Raji (cell line): Measurements from ENCODE around the gene PSMG3.

Experiments used
- POLR2A ChIP-seq: IDR thresholded peaks from 2 replicates; pipeline ENCODE4 v1.6.1; 2011; ENCODE audit warnings: low read depth, low read length, control low read depth; ENCODE audit not compliant: insufficient read depth

Gene PSMG3

GRCh38 chr7:1587738-1588137 is 17.9 kb upstream of the PSMG3 start:
- no peak for TF ChIP-seq POLR2A

DNA sequence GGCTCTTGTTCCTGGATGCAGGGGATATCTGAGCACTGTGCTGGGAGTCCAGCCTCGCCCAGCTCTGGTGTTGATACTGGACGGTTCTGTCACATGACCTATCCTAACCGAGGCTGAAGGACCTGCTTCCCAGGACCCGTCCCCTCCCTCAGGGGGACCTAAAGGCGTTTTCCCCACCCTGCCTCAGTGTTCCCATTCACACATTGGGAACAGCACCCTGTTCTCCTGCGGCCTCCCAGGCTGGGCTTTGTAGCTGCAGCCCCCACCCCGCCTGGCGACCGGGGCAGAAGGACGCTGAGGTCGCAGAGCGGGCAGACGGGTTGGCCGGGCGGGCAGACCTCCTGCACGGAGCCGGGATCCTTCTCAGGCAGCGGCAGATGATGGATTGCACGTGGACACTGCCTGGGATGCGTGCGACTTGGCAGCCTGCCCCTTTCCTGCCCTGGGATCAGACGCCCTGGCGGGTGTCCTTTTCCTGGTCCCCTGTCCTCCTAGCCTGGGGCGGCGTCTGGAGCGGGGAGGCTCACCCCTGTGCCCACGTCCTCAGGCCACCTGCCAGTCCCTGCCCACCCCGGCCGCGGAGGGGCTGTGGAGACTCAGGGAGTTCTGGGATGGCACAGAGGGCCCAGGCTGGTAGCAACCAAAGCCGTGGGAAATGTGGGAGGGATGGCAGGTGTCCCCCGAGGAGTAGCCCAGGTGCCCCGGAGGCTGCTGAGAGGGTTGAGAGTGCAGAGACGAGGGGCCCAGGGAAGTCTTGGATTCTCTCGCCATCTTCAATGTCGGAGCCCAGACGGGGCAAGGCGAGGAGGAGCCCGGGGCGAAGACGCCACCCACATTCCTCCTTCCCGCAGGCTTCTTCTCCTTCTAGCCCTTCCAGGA is 17.2 kb upstream of the PSMG3 start:
- TF ChIP-seq POLR2A = no peak

GRCh38 chr7:1586126-1586826 is 16.4 kb upstream of the PSMG3 start:
- TF ChIP-seq POLR2A = no peak

DNA sequence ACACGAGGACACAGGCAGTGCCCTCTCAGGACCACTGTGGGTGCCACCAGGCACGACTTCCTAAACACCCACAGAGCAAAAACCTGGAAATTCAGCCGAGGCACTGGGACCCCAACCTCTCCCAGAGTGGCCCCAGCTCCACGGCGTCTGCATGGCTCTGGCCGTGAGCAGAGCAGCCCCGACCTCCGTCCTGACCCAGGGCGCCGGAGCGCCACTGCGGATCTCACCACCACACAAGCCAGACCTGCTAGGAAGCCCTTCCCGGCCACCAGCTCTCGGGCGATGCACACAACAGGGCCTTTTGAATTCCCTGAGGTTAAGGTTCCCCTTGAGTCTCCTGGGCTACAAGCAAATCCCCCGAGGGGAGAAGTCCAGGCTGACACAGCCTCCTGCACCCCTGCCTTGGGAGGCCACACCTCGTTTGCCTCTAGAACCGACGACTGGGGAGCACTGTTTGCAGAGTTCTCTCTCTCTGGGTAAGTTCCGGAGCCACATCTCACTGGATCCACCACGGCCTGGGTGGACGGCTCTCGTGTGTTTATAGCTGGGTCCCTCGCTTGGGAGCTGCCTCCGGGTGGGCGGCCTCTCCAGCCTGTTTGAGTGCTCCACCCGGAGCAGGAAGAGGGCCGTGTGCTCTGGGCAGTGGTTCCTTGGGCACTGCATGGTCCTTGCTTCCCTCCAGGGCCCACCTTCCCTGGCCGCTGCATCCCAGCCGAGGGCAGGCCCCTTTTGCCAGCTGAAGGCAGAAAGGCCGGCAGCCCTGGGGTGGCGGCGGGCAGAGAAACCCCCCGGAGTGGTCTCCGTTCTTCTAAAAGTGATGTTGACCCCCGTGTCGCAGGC is 15.5 kb upstream of the PSMG3 start:
- TF ChIP-seq POLR2A = no peak

- TF ChIP-seq POLR2A = no peak
Observed at GRCh38 chr7:1584700-1585099, 14.9 kb upstream of the PSMG3 start.

DNA sequence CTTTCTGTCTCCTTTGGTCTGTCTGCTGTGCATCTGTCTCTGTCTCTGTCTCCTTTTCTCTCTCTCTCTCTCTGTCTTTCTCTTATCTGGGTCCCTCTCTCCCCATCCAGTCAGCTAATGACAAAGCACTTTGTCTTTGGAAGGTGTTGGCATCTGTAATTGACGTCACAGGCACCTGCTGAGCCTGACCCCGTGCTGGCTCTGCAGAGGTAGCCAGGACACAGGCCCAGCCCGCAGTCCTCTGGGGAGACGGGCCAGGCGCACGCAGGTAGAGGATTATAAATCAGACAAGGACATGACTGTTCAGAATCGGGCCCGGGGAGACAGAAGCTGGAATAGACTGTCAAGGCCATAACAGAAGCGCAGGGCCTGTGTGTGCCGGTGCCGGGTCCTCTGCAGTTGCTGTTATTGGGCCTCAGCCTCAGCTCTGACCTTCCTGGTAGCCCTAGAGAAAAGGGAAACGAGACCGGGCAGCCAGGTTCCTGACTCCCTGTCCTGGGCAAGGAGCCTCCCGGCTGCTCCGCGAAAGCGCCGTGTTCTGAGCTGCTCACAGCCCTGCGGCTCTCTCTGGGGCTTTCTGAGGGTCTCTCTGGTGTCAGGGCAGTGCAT is 10.7 kb upstream of the PSMG3 start:
- TF ChIP-seq POLR2A = no peak

GRCh38 chr7:1579481-1580421 is 9.9 kb upstream of the PSMG3 start:
- TF ChIP-seq POLR2A = no peak

- no peak for TF ChIP-seq POLR2A
Observed at GRCh38 chr7:1578513-1578912, 8.7 kb upstream of the PSMG3 start.

GRCh38 chr7:1576521-1577253 is 6.9 kb upstream of the PSMG3 start:
- TF ChIP-seq POLR2A = no peak

GRCh38 chr7:1575809-1576208 is 6.0 kb upstream of the PSMG3 start:
- no peak for TF ChIP-seq POLR2A

- no peak for TF ChIP-seq POLR2A
Observed at GRCh38 chr7:1572111-1572822, 2.4 kb upstream of the PSMG3 start.

DNA sequence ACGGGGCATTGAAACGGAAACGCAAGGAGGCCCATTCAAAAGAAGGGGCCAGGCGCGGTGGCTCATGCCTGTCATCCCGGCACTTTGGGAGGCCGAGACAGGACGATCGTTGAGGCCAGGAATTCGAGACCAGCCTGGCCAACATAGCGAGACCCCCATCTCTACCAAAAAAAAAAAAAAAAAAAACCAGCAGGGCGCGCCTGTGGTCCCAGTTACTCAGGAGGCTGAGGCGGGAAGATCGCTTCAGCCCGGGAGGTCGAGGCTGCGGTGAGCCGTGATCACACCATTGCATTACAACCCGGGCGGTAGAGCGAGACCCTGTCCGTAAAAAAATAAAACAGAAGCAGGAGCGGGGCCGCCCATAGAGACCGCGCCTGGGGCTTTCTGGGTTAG is 396 bp downstream of the PSMG3 start:
- no peak for TF ChIP-seq POLR2A

DNA sequence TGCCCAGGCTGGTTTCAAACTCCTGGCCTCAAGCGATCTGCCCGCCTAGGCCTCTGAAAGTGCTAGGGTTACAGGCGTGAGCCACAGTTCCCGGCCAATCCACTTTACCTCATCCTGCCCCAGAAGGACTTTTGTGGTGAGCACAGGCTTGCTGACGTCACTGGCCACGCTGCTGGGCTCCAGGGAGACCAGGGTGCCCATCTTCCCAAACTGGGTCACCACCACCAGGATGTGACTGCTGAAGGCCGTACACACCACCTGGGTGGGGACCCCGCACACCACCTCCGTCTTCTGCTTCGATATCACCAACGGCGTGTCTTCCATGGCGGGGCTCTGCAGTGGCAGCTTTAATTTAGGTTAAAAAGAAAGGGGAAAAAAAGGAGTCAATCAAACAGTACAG is 816 bp downstream of the PSMG3 start:
- no peak for TF ChIP-seq POLR2A
